Nephron (organoid): ENCODE measurements around the gene VCP.

Experiments
- H3K27ac Mint-ChIP-seq, 3 experiments: 2 replicates each; pipeline ENCODE4 v1.8.0; 2020; ENCODE audit warnings: mixed read lengths in 3 of 3, mild to moderate bottlenecking in 2 of 3, moderate library complexity in 1 of 3
- H3K27me3 Mint-ChIP-seq: 2 replicates; pipeline ENCODE4 v1.8.0; 2021; ENCODE audit warnings: low read depth, mild to moderate bottlenecking, moderate library complexity, mixed read lengths
- H3K36me3 Mint-ChIP-seq: 2 replicates; pipeline ENCODE4 v1.8.0; 2020; ENCODE audit warnings: low read depth, mixed read lengths
- H3K4me1 Mint-ChIP-seq: 2 replicates; pipeline ENCODE4 v1.8.0; 2020; ENCODE audit warnings: mixed read lengths
- H3K4me3 Mint-ChIP-seq, 3 experiments: 2 replicates each; pipeline ENCODE4 v1.8.0; 2020; ENCODE audit warnings: mild to moderate bottlenecking in 3 of 3, mixed read lengths in 3 of 3, moderate library complexity in 2 of 3
- H3K9me3 Mint-ChIP-seq: 2 replicates; pipeline ENCODE4 v1.8.0; 2020; ENCODE audit warnings: mixed read lengths
- CTCF ChIP-seq, 3 experiments: fragments of 200-600 bp; sonication (generic); IDR thresholded peaks; one replicate each; pipeline ENCODE4 v1.5.0; 2021; ENCODE audit warnings: antibody characterized with exemption in 3 of 3; ENCODE audit not compliant: unreplicated experiment in 3 of 3

The VCP gene

GRCh38 chr9:35104586-35104985 is 32.2 kb upstream of the VCP start:
- no peak for TF ChIP-seq CTCF (IDR thresholded peaks at IDR 0.05; ENCODE audit: unreplicated experiment in 3 of 3)
- no peaks in the 10 kb centered on the region for H3K9me3 Mint-ChIP-seq
- peak overlapping the region in 1 of 3 experiments; percentile 92 for H3K27ac Mint-ChIP-seq

GRCh38 chr9:35103660-35104191 is 31.3 kb upstream of the VCP start:
- Mint-ChIP-seq H3K4me3 (peak overlapping the region; percentile 86 to 90 (median 89)), H3K27me3 (no peaks in the 10 kb centered on the region), H3K36me3 (peaks cover 41% of the 10 kb centered on the region), H3K27ac (peak overlapping the region; percentile 77 to 92 (median 85)), H3K9me3 (no peaks in the 10 kb centered on the region), H3K4me1 (peaks cover 25% of the 10 kb centered on the region)
- no peak for TF ChIP-seq CTCF (IDR thresholded peaks at IDR 0.05; ENCODE audit: unreplicated experiment in 3 of 3)

More at GRCh38 chr9:35104586-35104985, 32.2 kb upstream of the VCP start:
- Mint-ChIP-seq H3K4me3 (peak overlapping the region in 1 of 3 experiments; percentile 27), H3K36me3 (peaks cover 42% of the 10 kb centered on the region), H3K4me1 (peaks cover 27% of the 10 kb centered on the region), H3K27me3 (no peaks in the 10 kb centered on the region)

GRCh38 chr9:35102769-35103659 is 30.6 kb upstream of the VCP start, which contains the start of gene STOML2:
Gene STOML2, minus strand, starts transcription at chr9:35103131. Its CDS starts 37 bp downstream, at chr9:35103094.
- peaks cover 41% of the 10 kb centered on the region for H3K36me3 Mint-ChIP-seq
- no peak for TF ChIP-seq CTCF (IDR thresholded peaks at IDR 0.05; ENCODE audit: unreplicated experiment in 3 of 3)

GRCh38 chr9:35102465-35102768 is 30.0 kb upstream of the VCP start:
- TF ChIP-seq CTCF (IDR thresholded peaks at IDR 0.05; ENCODE audit: unreplicated experiment in 3 of 3): no peak
- no peaks in the 10 kb centered on the region for H3K9me3 Mint-ChIP-seq
- peaks cover 25% of the 10 kb centered on the region for H3K4me1 Mint-ChIP-seq
- H3K36me3 Mint-ChIP-seq: peaks cover 41% of the 10 kb centered on the region
- peak overlapping the region; percentile 77 to 92 (median 85) for H3K27ac Mint-ChIP-seq
- H3K4me3 Mint-ChIP-seq: peak overlapping the region; percentile 86 to 90 (median 89)
- no peaks in the 10 kb centered on the region for H3K27me3 Mint-ChIP-seq

More at GRCh38 chr9:35102769-35103659, 30.6 kb upstream of the VCP start, which contains the start of gene STOML2:
- Mint-ChIP-seq H3K4me1 (peaks cover 25% of the 10 kb centered on the region), H3K9me3 (no peaks in the 10 kb centered on the region), H3K4me3 (peak within 1 kb of the TSS; percentile 86 to 90 (median 89)), H3K27me3 (no peaks in the 10 kb centered on the region), H3K27ac (peak within 1 kb of the TSS; percentile 77 to 92 (median 85))

GRCh38 chr9:35097573-35097972 is 25.1 kb upstream of the VCP start:
- Mint-ChIP-seq H3K4me3 (peak overlapping the region; percentile 56 to 76 (median 75)), H3K4me1 (peaks cover 20% of the 10 kb centered on the region), H3K27ac (peak overlapping the region in 2 of 3 experiments; percentile 2 to 19), H3K36me3 (peaks cover 30% of the 10 kb centered on the region), H3K27me3 (no peaks in the 10 kb centered on the region), H3K9me3 (no peaks in the 10 kb centered on the region)
- no peak for TF ChIP-seq CTCF (IDR thresholded peaks at IDR 0.05; ENCODE audit: unreplicated experiment in 3 of 3)
